GM23338 (cell line): ENCODE data around the gene TRIO. TPM values are rescaled to one million over a fixed set of nuclear protein-coding genes. Genes with fewer than 3 reads are reported as not detected.

Experiments
- ATAC-seq: fragments of 200-7000 bp; cut with Tn5 transposase; 3 replicates; pipeline ENCODE4 v1.9.1; 2020
- DNase-seq: peaks from one replicate; pipeline ENCODE4 v3.0.0-alpha.2; 2015; ENCODE audit warnings: low spot score
- H2AFZ ChIP-seq: fragments of 200-600 bp; sonication (generic); 2 replicates; pipeline ENCODE4 v1.8.0; 2016; ENCODE audit warnings: antibody characterized with exemption, mild to moderate bottlenecking, moderate library complexity
- H3F3A ChIP-seq: fragments of 200-600 bp; sonication (generic); replicated peaks from 2 replicates; pipeline ENCODE4 v1.8.0; 2017; ENCODE audit warnings: antibody characterized with exemption, mixed run types, low read depth
- H3K27ac ChIP-seq: fragments of 200-600 bp; sonication (generic); 2 replicates; pipeline ENCODE4 v1.6.1; 2016; ENCODE audit warnings: low read depth
- H3K27me3 ChIP-seq: fragments of 200-600 bp; sonication (generic); 2 replicates; pipeline ENCODE4 v1.8.0; 2016; ENCODE audit warnings: mild to moderate bottlenecking, mixed run types, moderate library complexity; ENCODE audit not compliant: insufficient read depth
- H3K36me3 ChIP-seq: fragments of 200-600 bp; sonication (generic); 2 replicates; pipeline ENCODE4 v1.8.0; 2016; ENCODE audit warnings: mild to moderate bottlenecking; ENCODE audit not compliant: insufficient read depth
- H3K4me1 ChIP-seq: fragments of 200-600 bp; sonication (generic); 2 replicates; pipeline ENCODE4 v1.8.0; 2016; ENCODE audit warnings: mild to moderate bottlenecking, moderate library complexity; ENCODE audit not compliant: insufficient read depth
- H3K4me2 ChIP-seq: fragments of 200-600 bp; sonication (generic); 2 replicates; pipeline ENCODE4 v1.7.1; 2017; ENCODE audit warnings: mixed run types
- H3K4me3 ChIP-seq: fragments of 200-600 bp; sonication (generic); 2 replicates; pipeline ENCODE4 v1.6.1; 2016; ENCODE audit warnings: mixed run types
- H3K79me2 ChIP-seq: fragments of 200-600 bp; sonication (generic); replicated peaks from 2 replicates; pipeline ENCODE4 v1.8.0; 2017; ENCODE audit warnings: mild to moderate bottlenecking; ENCODE audit not compliant: insufficient read depth
- H3K9me2 ChIP-seq: fragments of 200-600 bp; sonication (generic); 2 replicates; pipeline ENCODE4 v1.8.0; 2017; ENCODE audit not compliant: insufficient read depth
- H4K20me1 ChIP-seq: fragments of 200-600 bp; sonication (generic); replicated peaks from 2 replicates; pipeline ENCODE4 v1.8.0; 2017; ENCODE audit warnings: mild to moderate bottlenecking; ENCODE audit not compliant: insufficient read depth
- H3K27ac Mint-ChIP-seq: 2 replicates; pipeline ENCODE4 v1.8.0; 2020; ENCODE audit warnings: inconsistent platforms, mild to moderate bottlenecking, moderate library complexity, mixed read lengths
- H3K27me3 Mint-ChIP-seq: 3 replicates; pipeline ENCODE4 v1.8.0; 2022; ENCODE audit warnings: low read depth, mild to moderate bottlenecking, moderate library complexity, mixed read lengths, inconsistent platforms; ENCODE audit not compliant: insufficient read depth, poor library complexity
- H3K36me3 Mint-ChIP-seq: 3 replicates; pipeline ENCODE4 v1.8.0; 2021; ENCODE audit warnings: low read depth, mild to moderate bottlenecking, inconsistent platforms, moderate library complexity, mixed read lengths
- H3K4me1 Mint-ChIP-seq: 3 replicates; pipeline ENCODE4 v1.8.0; 2020; ENCODE audit warnings: mild to moderate bottlenecking, inconsistent platforms, mixed read lengths
- H3K4me3 Mint-ChIP-seq: 3 replicates; pipeline ENCODE4 v1.8.0; 2021; ENCODE audit warnings: moderate library complexity, mild to moderate bottlenecking, inconsistent platforms, mixed read lengths
- H3K9me3 Mint-ChIP-seq: 3 replicates; pipeline ENCODE4 v1.8.0; 2020; ENCODE audit warnings: moderate library complexity, mild to moderate bottlenecking, inconsistent platforms, mixed read lengths
- CREB1 ChIP-seq: fragments of 250-450 bp; sonication (Bioruptor Pico); IDR thresholded peaks from 2 replicates; pipeline ENCODE4 v1.5.0; 2020; ENCODE audit warnings: low read depth, mild to moderate bottlenecking, moderate library complexity
- EZH2 ChIP-seq: fragments of 200-600 bp; sonication (generic); IDR thresholded peaks from one replicate; pipeline ENCODE4 v1.8.0; 2017; ENCODE audit warnings: antibody characterized with exemption, mild to moderate bottlenecking, low read depth; ENCODE audit not compliant: unreplicated experiment
- EZH2phosphoT487 ChIP-seq: fragments of 200-600 bp; sonication (generic); IDR thresholded peaks from one replicate; pipeline ENCODE4 v1.8.1; 2018; ENCODE audit warnings: antibody characterized with exemption; ENCODE audit not compliant: unreplicated experiment
- JUNB ChIP-seq: IDR thresholded peaks from one replicate; pipeline ENCODE4 v1.6.1; 2016; ENCODE audit warnings: antibody characterized with exemption; ENCODE audit not compliant: unreplicated experiment
- NANOG ChIP-seq: IDR thresholded peaks from 2 replicates; pipeline ENCODE4 v1.6.1; 2016; ENCODE audit warnings: antibody characterized with exemption, borderline replicate concordance
- POLR2AphosphoS5 ChIP-seq: IDR thresholded peaks from 2 replicates; pipeline ENCODE4 v1.6.1; 2016; ENCODE audit warnings: antibody characterized with exemption, low read depth
- STAT1 ChIP-seq: IDR thresholded peaks from one replicate; pipeline ENCODE4 v1.6.1; 2016; ENCODE audit warnings: antibody characterized with exemption; ENCODE audit not compliant: unreplicated experiment
- ZNF114 ChIP-seq: fragments of 250-450 bp; sonication (Bioruptor Pico); IDR thresholded peaks from 2 replicates; pipeline ENCODE4 v1.5.0; 2020; ENCODE audit warnings: mild to moderate bottlenecking, moderate library complexity
- ZNF331 ChIP-seq: fragments of 250-450 bp; sonication (Bioruptor Pico); IDR thresholded peaks from 2 replicates; pipeline ENCODE4 v1.5.0; 2020; ENCODE audit warnings: low read depth, mild to moderate bottlenecking, moderate library complexity
- polyA plus RNA-seq: library from polyadenylated mRNA; unstranded; fragments of >200 nt; fragmentation: Nextera tagmentation; extraction: Ambion mirVana; gene quantifications from 2 replicates; pipeline ENCODE4 v1.2.1, GENCODE V29; 2016
- total RNA-seq: library from RNA; depleted of rRNA; stranded (reverse); fragments of >200 nt; shearing (Covaris generic); gene quantifications from 2 replicates; pipeline ENCODE4 v1.2.3, GENCODE V29; 2014
- TF ChIP-seq, protein P1 (sequence below): fragments of 250-450 bp; sonication (Bioruptor Pico); IDR thresholded peaks from 2 replicates; pipeline ENCODE4 v1.5.0; 2020; ENCODE audit warnings: mild to moderate bottlenecking, moderate library complexity
- TF ChIP-seq, protein P2 (sequence below), 2 experiments: fragments of 200-600 bp in 1 of 2; sonication (generic) in 1 of 2; conservative IDR thresholded peaks; 2 replicates each; pipeline versions ENCODE4 v1.5.1 to v1.6.1; 2016 to 2017; ENCODE audit warnings: antibody characterized with exemption in 2 of 2, low read depth in 2 of 2, mild to moderate bottlenecking in 2 of 2, moderate library complexity in 1 of 2
- TF ChIP-seq, protein P3 (sequence below): IDR thresholded peaks from one replicate; pipeline ENCODE4 v1.6.1; 2018; ENCODE audit warnings: antibody characterized with exemption; ENCODE audit not compliant: unreplicated experiment

TRIO gene
- total and polyA plus RNA-seq, 2 experiments from 2014 or later, result 13.8 to 113 TPM

DNA sequence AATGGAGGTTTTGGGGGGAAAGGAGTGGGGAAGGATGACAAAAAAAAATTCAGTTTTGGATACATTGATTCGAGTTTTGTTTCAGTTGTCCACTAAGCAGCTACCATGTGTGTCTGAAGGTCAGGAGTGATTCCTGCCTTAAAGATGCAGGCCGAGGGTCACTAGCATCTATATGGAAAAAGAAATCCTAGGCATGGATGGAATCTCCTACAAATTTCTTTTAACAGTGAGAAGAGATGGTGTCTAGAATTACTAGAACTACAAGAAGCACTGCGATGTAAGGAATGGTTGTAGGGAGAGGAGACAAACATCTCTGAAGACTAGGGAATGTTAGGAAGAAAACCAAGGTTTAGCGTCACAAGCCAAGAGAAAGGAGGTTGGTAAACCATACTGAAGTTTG lies 19.6 kb upstream of the TRIO start (continued):
- TF ChIP-seq, protein P1, sequence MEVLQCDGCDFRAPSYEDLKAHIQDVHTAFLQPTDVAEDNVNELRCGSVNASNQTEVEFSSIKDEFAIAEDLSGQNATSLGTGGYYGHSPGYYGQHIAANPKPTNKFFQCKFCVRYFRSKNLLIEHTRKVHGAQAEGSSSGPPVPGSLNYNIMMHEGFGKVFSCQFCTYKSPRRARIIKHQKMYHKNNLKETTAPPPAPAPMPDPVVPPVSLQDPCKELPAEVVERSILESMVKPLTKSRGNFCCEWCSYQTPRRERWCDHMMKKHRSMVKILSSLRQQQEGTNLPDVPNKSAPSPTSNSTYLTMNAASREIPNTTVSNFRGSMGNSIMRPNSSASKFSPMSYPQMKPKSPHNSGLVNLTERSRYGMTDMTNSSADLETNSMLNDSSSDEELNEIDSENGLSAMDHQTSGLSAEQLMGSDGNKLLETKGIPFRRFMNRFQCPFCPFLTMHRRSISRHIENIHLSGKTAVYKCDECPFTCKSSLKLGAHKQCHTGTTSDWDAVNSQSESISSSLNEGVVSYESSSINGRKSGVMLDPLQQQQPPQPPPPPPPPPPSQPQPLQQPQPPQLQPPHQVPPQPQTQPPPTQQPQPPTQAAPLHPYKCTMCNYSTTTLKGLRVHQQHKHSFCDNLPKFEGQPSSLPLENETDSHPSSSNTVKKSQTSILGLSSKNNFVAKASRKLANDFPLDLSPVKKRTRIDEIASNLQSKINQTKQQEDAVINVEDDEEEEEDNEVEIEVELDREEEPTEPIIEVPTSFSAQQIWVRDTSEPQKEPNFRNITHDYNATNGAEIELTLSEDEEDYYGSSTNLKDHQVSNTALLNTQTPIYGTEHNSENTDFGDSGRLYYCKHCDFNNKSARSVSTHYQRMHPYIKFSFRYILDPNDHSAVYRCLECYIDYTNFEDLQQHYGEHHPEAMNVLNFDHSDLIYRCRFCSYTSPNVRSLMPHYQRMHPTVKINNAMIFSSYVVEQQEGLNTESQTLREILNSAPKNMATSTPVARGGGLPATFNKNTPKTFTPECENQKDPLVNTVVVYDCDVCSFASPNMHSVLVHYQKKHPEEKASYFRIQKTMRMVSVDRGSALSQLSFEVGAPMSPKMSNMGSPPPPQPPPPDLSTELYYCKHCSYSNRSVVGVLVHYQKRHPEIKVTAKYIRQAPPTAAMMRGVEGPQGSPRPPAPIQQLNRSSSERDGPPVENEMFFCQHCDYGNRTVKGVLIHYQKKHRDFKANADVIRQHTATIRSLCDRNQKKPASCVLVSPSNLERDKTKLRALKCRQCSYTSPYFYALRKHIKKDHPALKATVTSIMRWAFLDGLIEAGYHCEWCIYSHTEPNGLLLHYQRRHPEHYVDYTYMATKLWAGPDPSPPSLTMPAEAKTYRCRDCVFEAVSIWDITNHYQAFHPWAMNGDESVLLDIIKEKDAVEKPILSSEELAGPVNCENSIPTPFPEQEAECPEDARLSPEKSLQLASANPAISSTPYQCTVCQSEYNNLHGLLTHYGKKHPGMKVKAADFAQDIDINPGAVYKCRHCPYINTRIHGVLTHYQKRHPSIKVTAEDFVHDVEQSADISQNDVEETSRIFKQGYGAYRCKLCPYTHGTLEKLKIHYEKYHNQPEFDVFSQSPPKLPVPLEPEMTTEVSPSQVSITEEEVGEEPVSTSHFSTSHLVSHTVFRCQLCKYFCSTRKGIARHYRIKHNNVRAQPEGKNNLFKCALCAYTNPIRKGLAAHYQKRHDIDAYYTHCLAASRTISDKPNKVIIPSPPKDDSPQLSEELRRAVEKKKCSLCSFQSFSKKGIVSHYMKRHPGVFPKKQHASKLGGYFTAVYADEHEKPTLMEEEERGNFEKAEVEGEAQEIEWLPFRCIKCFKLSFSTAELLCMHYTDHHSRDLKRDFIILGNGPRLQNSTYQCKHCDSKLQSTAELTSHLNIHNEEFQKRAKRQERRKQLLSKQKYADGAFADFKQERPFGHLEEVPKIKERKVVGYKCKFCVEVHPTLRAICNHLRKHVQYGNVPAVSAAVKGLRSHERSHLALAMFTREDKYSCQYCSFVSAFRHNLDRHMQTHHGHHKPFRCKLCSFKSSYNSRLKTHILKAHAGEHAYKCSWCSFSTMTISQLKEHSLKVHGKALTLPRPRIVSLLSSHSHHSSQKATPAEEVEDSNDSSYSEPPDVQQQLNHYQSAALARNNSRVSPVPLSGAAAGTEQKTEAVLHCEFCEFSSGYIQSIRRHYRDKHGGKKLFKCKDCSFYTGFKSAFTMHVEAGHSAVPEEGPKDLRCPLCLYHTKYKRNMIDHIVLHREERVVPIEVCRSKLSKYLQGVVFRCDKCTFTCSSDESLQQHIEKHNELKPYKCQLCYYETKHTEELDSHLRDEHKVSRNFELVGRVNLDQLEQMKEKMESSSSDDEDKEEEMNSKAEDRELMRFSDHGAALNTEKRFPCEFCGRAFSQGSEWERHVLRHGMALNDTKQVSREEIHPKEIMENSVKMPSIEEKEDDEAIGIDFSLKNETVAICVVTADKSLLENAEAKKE (CRISPR knock-in tag), result no peak

DNA sequence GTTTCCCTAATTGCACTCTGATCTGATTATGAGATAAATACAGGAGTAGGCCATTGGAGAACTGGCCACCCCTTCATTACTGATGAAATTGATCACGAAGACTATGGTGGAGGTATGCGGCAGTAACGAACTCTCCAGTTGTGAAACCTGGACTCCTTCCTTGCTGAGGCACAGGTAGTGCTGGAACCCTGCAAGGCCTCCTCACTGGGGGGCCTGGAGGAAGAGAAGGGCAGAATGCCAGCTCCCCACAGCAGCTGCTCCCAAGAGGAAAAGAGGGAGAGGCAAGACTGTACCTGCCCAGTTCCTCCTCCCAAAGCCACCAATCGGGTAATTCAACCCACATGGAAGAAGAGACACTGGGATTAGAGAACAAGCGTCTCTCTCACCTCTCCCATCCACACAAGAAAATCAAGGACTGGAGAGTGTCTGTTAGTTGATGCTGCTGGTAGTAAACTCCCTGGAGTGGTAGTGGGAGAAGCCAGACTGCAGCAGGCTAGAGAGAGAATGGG lies 19.1 kb upstream of the TRIO start:
- Mint-ChIP-seq H3K36me3 (no peaks in the 10 kb centered on the region), H3K27ac (no peak overlapping the region), H3K4me3 (no peak overlapping the region), H3K27me3 (peaks cover 1% of the 10 kb centered on the region), H3K4me1 (peaks cover 8% of the 10 kb centered on the region; the same call in 2 of the 3 replicates), H3K9me3 (no peaks in the 10 kb centered on the region)
- Histone ChIP-seq H3F3A (no peaks in the 10 kb centered on the region), H3K4me3 (no peak overlapping the region), H3K79me2 (no peaks in the 10 kb centered on the region), H3K27ac (no peak overlapping the region), H2AFZ (no peak overlapping the region), H4K20me1 (no peaks in the 10 kb centered on the region), H3K27me3 (no peaks in the 10 kb centered on the region), H3K4me2 (no peak overlapping the region), H3K4me1 (peaks cover 3% of the 10 kb centered on the region), H3K9me2 (0 out of 2 replicates have a peak, but pooled peaks cover 4% of the 10 kb centered on the region), H3K36me3 (no peaks in the 10 kb centered on the region)
- DNase-seq (no peak), ATAC-seq (no peak)
- no peak for TF ChIP-seq CREB1
- TF ChIP-seq NANOG, result no peak
- no peak for TF ChIP-seq EZH2phosphoT487
- TF ChIP-seq ZNF331, result no peak
- no peak for TF ChIP-seq ZNF114 (CRISPR knock-in tag)
- TF ChIP-seq, protein P2, sequence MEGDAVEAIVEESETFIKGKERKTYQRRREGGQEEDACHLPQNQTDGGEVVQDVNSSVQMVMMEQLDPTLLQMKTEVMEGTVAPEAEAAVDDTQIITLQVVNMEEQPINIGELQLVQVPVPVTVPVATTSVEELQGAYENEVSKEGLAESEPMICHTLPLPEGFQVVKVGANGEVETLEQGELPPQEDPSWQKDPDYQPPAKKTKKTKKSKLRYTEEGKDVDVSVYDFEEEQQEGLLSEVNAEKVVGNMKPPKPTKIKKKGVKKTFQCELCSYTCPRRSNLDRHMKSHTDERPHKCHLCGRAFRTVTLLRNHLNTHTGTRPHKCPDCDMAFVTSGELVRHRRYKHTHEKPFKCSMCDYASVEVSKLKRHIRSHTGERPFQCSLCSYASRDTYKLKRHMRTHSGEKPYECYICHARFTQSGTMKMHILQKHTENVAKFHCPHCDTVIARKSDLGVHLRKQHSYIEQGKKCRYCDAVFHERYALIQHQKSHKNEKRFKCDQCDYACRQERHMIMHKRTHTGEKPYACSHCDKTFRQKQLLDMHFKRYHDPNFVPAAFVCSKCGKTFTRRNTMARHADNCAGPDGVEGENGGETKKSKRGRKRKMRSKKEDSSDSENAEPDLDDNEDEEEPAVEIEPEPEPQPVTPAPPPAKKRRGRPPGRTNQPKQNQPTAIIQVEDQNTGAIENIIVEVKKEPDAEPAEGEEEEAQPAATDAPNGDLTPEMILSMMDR (conservative IDR thresholded peaks at IDR 0.05; ENCODE audit: low read depth in 2 of 2), result no peak
- no peak for TF ChIP-seq EZH2
- TF ChIP-seq, protein P3, sequence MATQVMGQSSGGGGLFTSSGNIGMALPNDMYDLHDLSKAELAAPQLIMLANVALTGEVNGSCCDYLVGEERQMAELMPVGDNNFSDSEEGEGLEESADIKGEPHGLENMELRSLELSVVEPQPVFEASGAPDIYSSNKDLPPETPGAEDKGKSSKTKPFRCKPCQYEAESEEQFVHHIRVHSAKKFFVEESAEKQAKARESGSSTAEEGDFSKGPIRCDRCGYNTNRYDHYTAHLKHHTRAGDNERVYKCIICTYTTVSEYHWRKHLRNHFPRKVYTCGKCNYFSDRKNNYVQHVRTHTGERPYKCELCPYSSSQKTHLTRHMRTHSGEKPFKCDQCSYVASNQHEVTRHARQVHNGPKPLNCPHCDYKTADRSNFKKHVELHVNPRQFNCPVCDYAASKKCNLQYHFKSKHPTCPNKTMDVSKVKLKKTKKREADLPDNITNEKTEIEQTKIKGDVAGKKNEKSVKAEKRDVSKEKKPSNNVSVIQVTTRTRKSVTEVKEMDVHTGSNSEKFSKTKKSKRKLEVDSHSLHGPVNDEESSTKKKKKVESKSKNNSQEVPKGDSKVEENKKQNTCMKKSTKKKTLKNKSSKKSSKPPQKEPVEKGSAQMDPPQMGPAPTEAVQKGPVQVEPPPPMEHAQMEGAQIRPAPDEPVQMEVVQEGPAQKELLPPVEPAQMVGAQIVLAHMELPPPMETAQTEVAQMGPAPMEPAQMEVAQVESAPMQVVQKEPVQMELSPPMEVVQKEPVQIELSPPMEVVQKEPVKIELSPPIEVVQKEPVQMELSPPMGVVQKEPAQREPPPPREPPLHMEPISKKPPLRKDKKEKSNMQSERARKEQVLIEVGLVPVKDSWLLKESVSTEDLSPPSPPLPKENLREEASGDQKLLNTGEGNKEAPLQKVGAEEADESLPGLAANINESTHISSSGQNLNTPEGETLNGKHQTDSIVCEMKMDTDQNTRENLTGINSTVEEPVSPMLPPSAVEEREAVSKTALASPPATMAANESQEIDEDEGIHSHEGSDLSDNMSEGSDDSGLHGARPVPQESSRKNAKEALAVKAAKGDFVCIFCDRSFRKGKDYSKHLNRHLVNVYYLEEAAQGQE, result no peak
- TF ChIP-seq STAT1, result no peak
- no peak for TF ChIP-seq JUNB
- no peak for TF ChIP-seq POLR2AphosphoS5
